H1 (cell line): ENCODE measurements around the gene IL6ST. TPM values are rescaled to one million over a fixed set of nuclear protein-coding genes. Genes with fewer than 3 reads are reported as not detected.

Experiments
- CTCF ChIA-PET: fragments of 300-600 bp; sonication (Branson Sonifier 250); formaldehyde crosslinking; loops from one replicate; lab custom pipeline; 2021; ENCODE audit not compliant: partially characterized antibody; lab: Charles Lee
- POLR2A ChIA-PET: fragments of 300-600 bp; sonication (Branson Sonifier 250); formaldehyde crosslinking; loops from one replicate; lab custom pipeline; 2021; ENCODE audit warnings: inconsistent platforms; ENCODE audit not compliant: partially characterized antibody; lab: Charles Lee
- DNase-seq, 2 experiments: peaks; one replicate each; pipeline versions ENCODE4 v3.0.0 to v3.0.0-alpha.2; 2010 to 2022; ENCODE audit warnings: low spot score in 2 of 2, low read depth in 1 of 2, mixed read lengths in 1 of 2
- FAIRE-seq: peaks from 2 replicates; lab custom pipeline; 2011; peaks lifted over from hg19 to GRCh38; lab: Jason Lieb, UNC
- H2AFZ ChIP-seq: 2 replicates; pipeline ENCODE4 v1.8.1; 2012; ENCODE audit warnings: low read length, inconsistent platforms
- H2AK5ac ChIP-seq: 2 replicates; pipeline ENCODE4 v1.6.1; 2013; ENCODE audit warnings: low read depth, low read length
- H2BK120ac ChIP-seq: replicated peaks from 2 replicates; pipeline ENCODE3; 2013; ENCODE audit warnings: low read depth, low read length, inconsistent platforms
- H2BK12ac ChIP-seq: 2 replicates; pipeline ENCODE4 v1.6.1; 2013; ENCODE audit warnings: low read depth, low read length
- H2BK15ac ChIP-seq: 2 replicates; pipeline ENCODE4 v1.6.1; 2013; ENCODE audit warnings: low read length
- H2BK20ac ChIP-seq: 2 replicates; pipeline ENCODE4 v1.6.1; 2013; ENCODE audit warnings: low read length
- H2BK5ac ChIP-seq: 2 replicates; pipeline ENCODE4 v1.6.1; 2013; ENCODE audit warnings: low read depth, low read length
- H3K14ac ChIP-seq: 2 replicates; pipeline ENCODE4 v1.6.1; 2013; ENCODE audit warnings: inconsistent platforms; ENCODE audit not compliant: insufficient read length
- H3K18ac ChIP-seq: 2 replicates; pipeline ENCODE4 v1.6.1; 2013; ENCODE audit warnings: low read length; ENCODE audit errors: extremely low read depth
- H3K23ac ChIP-seq: 2 replicates; pipeline ENCODE4 v1.6.1; 2013; ENCODE audit warnings: inconsistent platforms; ENCODE audit not compliant: insufficient read length
- H3K23me2 ChIP-seq: 2 replicates; pipeline ENCODE4 v1.6.1; 2013; ENCODE audit warnings: low read depth, low read length
- H3K27ac ChIP-seq: 2 replicates; pipeline ENCODE4 v1.6.1; 2011; ENCODE audit warnings: low read depth, low read length, inconsistent platforms
- H3K27me3 ChIP-seq, 4 experiments: replicated peaks in 1 of 4; 1 replicate in 1 of 4; 2 replicates in 3 of 4; pipeline versions ENCODE4 v1.6.1 to v1.8.1; 2011 to 2013; ENCODE audit warnings: low read length in 3 of 4, mild to moderate bottlenecking in 3 of 4, inconsistent platforms in 2 of 4, mixed read lengths in 2 of 4, moderate library complexity in 1 of 4; ENCODE audit not compliant: control insufficient read depth in 3 of 4, insufficient read depth in 3 of 4; ENCODE audit errors: extremely low read depth in 1 of 4
- H3K36me3 ChIP-seq, 4 experiments: 2 replicates each; pipeline versions ENCODE4 v1.6.1 to v1.8.1; 2011 to 2013; ENCODE audit warnings: mild to moderate bottlenecking in 4 of 4, low read length in 3 of 4, moderate library complexity in 2 of 4, control low read depth in 1 of 4, inconsistent platforms in 1 of 4; ENCODE audit not compliant: insufficient read depth in 4 of 4, control insufficient read depth in 2 of 4
- H3K4ac ChIP-seq: replicated peaks from 2 replicates; pipeline ENCODE3; 2013; ENCODE audit warnings: low read length, low read depth, mixed read lengths, inconsistent platforms; ENCODE audit not compliant: insufficient read length
- H3K4me1 ChIP-seq, 4 experiments: replicated peaks in 1 of 4; 1 replicate in 1 of 4; 2 replicates in 3 of 4; pipeline versions ENCODE4 v1.6.1 to v1.8.1; 2011 to 2013; ENCODE audit warnings: low read length in 3 of 4, inconsistent platforms in 2 of 4, mixed read lengths in 1 of 4; ENCODE audit not compliant: insufficient read depth in 4 of 4, control insufficient read depth in 3 of 4
- H3K4me2 ChIP-seq, 2 experiments: 2 replicates each; pipeline versions ENCODE4 v1.6.1 to v1.8.1; 2011 to 2013; ENCODE audit warnings: low read depth in 2 of 2, low read length in 2 of 2, control low read depth in 1 of 2, inconsistent platforms in 1 of 2, mild to moderate bottlenecking in 1 of 2; ENCODE audit not compliant: insufficient read depth in 1 of 2
- H3K4me3 ChIP-seq, 4 experiments: fragments of 200-600, 300-600 bp in 1 of 4; sonication (generic), shearing (Covaris generic), sonication (Bioruptor Twin) in 1 of 4; 2 replicates each; pipeline versions ENCODE4 v1.5.1 to v1.8.1; 2011 to 2016; ENCODE audit warnings: low read length in 4 of 4, low read depth in 3 of 4, control low read depth in 2 of 4, inconsistent platforms in 2 of 4, mild to moderate bottlenecking in 2 of 4, mixed read lengths in 1 of 4, moderate library complexity in 1 of 4; ENCODE audit not compliant: insufficient read depth in 2 of 4; ENCODE audit errors: extremely low read depth in 1 of 4
- H3K56ac ChIP-seq: replicated peaks from 2 replicates; pipeline ENCODE3; 2013; ENCODE audit warnings: low read depth, mild to moderate bottlenecking, mixed read lengths, low read length, inconsistent platforms; ENCODE audit not compliant: insufficient read length
- H3K79me1 ChIP-seq: 2 replicates; pipeline ENCODE4 v1.6.1; 2013; ENCODE audit warnings: low read depth, low read length, control low read depth
- H3K79me2 ChIP-seq, 2 experiments: 2 replicates each; pipeline versions ENCODE4 v1.6.1 to v1.8.1; 2012 to 2013; ENCODE audit warnings: low read length in 2 of 2, mild to moderate bottlenecking in 2 of 2, inconsistent platforms in 1 of 2; ENCODE audit not compliant: insufficient read depth in 2 of 2, control insufficient read depth in 1 of 2
- H3K9ac ChIP-seq, 4 experiments: replicated peaks in 1 of 4; 1 replicate in 1 of 4; 2 replicates in 3 of 4; pipeline versions ENCODE4 v1.6.1 to v1.8.1; 2011 to 2013; ENCODE audit warnings: low read depth in 3 of 4, low read length in 3 of 4, control low read depth in 2 of 4, mild to moderate bottlenecking in 2 of 4, moderate library complexity in 2 of 4, inconsistent platforms in 1 of 4; ENCODE audit errors: extremely low read depth in 1 of 4
- H3K9me3 ChIP-seq, 2 experiments: 2 replicates each; pipeline versions ENCODE4 v1.6.1 to v1.8.1; 2012 to 2013; ENCODE audit warnings: mild to moderate bottlenecking in 2 of 2, moderate library complexity in 2 of 2, control low read depth in 1 of 2, inconsistent platforms in 1 of 2, low read depth in 1 of 2, low read length in 1 of 2, mixed read lengths in 1 of 2; ENCODE audit not compliant: insufficient read depth in 2 of 2
- H4K20me1 ChIP-seq, 2 experiments: replicated peaks in 1 of 2; 2 replicates each; pipeline versions ENCODE3 to v1.8.1; 2011 to 2013; ENCODE audit warnings: inconsistent platforms in 2 of 2, low read length in 2 of 2, mild to moderate bottlenecking in 1 of 2; ENCODE audit not compliant: insufficient read depth in 2 of 2, control insufficient read depth in 1 of 2
- H4K5ac ChIP-seq: 2 replicates; pipeline ENCODE4 v1.6.1; 2013; ENCODE audit warnings: low read length, low read depth, mixed read lengths, inconsistent platforms; ENCODE audit not compliant: insufficient read length
- H4K8ac ChIP-seq: 2 replicates; pipeline ENCODE4 v1.8.0; 2013; ENCODE audit warnings: mild to moderate bottlenecking, moderate library complexity, low read length, inconsistent platforms; ENCODE audit not compliant: insufficient read depth; ENCODE audit errors: extremely low read depth
- H4K91ac ChIP-seq: replicated peaks from 2 replicates; pipeline ENCODE3; 2013; ENCODE audit warnings: low read length, mixed read lengths, inconsistent platforms; ENCODE audit not compliant: insufficient read length
- BCL11A ChIP-seq, 2 experiments: IDR thresholded peaks; one replicate each; pipeline ENCODE4 v1.6.1; 2011; ENCODE audit warnings: low read depth in 2 of 2, low read length in 2 of 2, mild to moderate bottlenecking in 2 of 2
- CBX8 ChIP-seq: fragments of 300-800, 300-1000 bp; sonication (generic); IDR thresholded peaks from 2 replicates; pipeline ENCODE4 v1.7.1; 2016; ENCODE audit warnings: low read depth, low read length, borderline replicate concordance
- CHD2 ChIP-seq: IDR thresholded peaks from 2 replicates; pipeline ENCODE4 v1.6.1; 2012; ENCODE audit warnings: low read length, improper control_type of control experiment
- CREB1 ChIP-seq: IDR thresholded peaks from 2 replicates; pipeline ENCODE4 v1.6.1; 2012; ENCODE audit warnings: inconsistent platforms
- EZH2 ChIP-seq: fragments of 200-600 bp; sonication (generic); IDR thresholded peaks from 2 replicates; pipeline ENCODE4 v1.7.1; 2012; ENCODE audit warnings: low read depth, mild to moderate bottlenecking, moderate library complexity, low read length, inconsistent platforms; ENCODE audit not compliant: severe bottlenecking
- GTF2F1 ChIP-seq: IDR thresholded peaks from 2 replicates; pipeline ENCODE4 v1.6.1; 2012; ENCODE audit warnings: low read depth, low read length, improper control_type of control experiment, borderline replicate concordance
- KDM5A ChIP-seq: fragments of 200-600 bp; IDR thresholded peaks from 2 replicates; pipeline ENCODE4 v1.7.1; 2012; ENCODE audit warnings: mild to moderate bottlenecking, low read length, inconsistent platforms, mixed read lengths
- RAD21 ChIP-seq, 2 experiments: IDR thresholded peaks in 1 of 2; conservative IDR thresholded peaks in 1 of 2; 2 replicates each; pipeline ENCODE4 v1.6.1; 2011; ENCODE audit warnings: low read depth in 2 of 2, low read length in 2 of 2, improper control_type of control experiment in 1 of 2, inconsistent platforms in 1 of 2, mild to moderate bottlenecking in 1 of 2, moderate library complexity in 1 of 2
- RBBP5 ChIP-seq: IDR thresholded peaks from 2 replicates; pipeline ENCODE4 v1.7.1; 2012; ENCODE audit warnings: low read depth, mild to moderate bottlenecking, inconsistent platforms, low read length, moderate library complexity, borderline replicate concordance
- RFX5 ChIP-seq: IDR thresholded peaks from 2 replicates; pipeline ENCODE4 v1.6.1; 2011; ENCODE audit warnings: low read depth, low read length, improper control_type of control experiment, borderline replicate concordance
- SAP30 ChIP-seq: fragments of 300-600 bp; sonication (generic); IDR thresholded peaks from 2 replicates; pipeline ENCODE4 v1.7.1; 2012; ENCODE audit warnings: low read length, moderate library complexity, mild to moderate bottlenecking, inconsistent platforms; ENCODE audit not compliant: insufficient read depth, insufficient replicate concordance
- SP2 ChIP-seq: IDR thresholded peaks from 2 replicates; pipeline ENCODE4 v1.6.1; 2012; ENCODE audit warnings: mild to moderate bottlenecking, low read length, inconsistent platforms
- YY1 ChIP-seq: IDR thresholded peaks from 2 replicates; pipeline ENCODE4 v1.6.1; 2011; ENCODE audit warnings: low read depth, mild to moderate bottlenecking, low read length
- ZNF274 ChIP-seq: IDR thresholded peaks from 2 replicates; pipeline ENCODE4 v1.7.0; 2012; ENCODE audit warnings: low read length, borderline replicate concordance; ENCODE audit errors: extremely low read depth
- WGBS, 2 experiments: shearing (Covaris generic) in 1 of 2; methylation state at CpG; one replicate each; pipeline versions ENCODE4 v1.1.6 to v1.1.7; 2013 to 2015; ENCODE audit warnings: low lambda C conversion rate in 2 of 2, mixed read lengths in 2 of 2, inconsistent platforms in 1 of 2, low coverage in 1 of 2, missing lambda C conversion rate in 1 of 2; ENCODE audit not compliant: insufficient replicate concordance in 2 of 2, insufficient coverage in 1 of 2, insufficient read length in 1 of 2; ENCODE audit errors: extremely low coverage in 1 of 2, missing lambda C conversion rate in 1 of 2; 5-methylcytosine and 5-hydroxymethylcytosine counted together
- polyA plus RNA-seq, 7 experiments: library from polyadenylated mRNA; depleted of rRNA in 3 of 7; stranded (reverse) in 5 of 7; unstranded in 2 of 7; fragments of >200 nt in 5 of 7; fragments of 200-250 nt in 2 of 7; gene quantifications; 1 replicate in 5 of 7; 2 replicates in 1 of 7; 4 replicates in 1 of 7; pipeline versions ENCODE4 v1.2.1 to v1.2.3, GENCODE V29; 2011 to 2013; ENCODE audit warnings: missing spikeins in 2 of 7, mixed read lengths in 2 of 7
- total RNA-seq: library from RNA; stranded (reverse); fragmentation: NEBNext Ultra II Directional; extraction: Animal tissue kit (Norgen Biotek cat#: 25700); gene quantifications from 2 replicates; pipeline ENCODE4 v1.2.1, GENCODE V29; 2021

IL6ST gene
- total and polyA plus RNA-seq, 2 of the 8 experiments (the other 6 are each of a cell fraction or from before 2014, with no cell fraction given): 1.4 to 11.1 TPM

DNA sequence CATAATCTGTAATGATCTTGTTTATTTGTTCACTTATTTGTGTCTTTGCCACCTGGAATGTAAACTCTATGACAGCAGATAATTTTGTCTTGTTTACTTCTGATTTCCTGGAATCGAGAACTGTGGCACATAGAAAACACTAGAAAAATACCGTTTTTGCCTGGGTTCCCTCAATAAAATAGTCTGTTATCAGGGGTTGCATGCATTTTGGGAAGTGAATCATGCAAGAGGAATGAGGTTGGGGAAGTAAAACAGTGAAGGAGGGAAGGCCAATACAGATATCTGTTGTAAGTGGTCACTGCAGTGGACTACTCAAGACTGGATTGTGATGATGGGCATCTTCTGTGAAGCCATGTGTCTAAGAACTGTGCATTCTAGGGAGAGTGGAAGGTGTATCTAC is 45.2 kb upstream of the IL6ST start:
- Histone ChIP-seq H3K9ac (no peak overlapping the region), H3K79me1 (no peaks in the 10 kb centered on the region), H3K23me2 (no peaks in the 10 kb centered on the region), H4K91ac (no peak overlapping the region), H3K36me3 (no peaks in the 10 kb centered on the region), H3K27ac (no peak overlapping the region), H4K8ac (no peak overlapping the region), H3K9me3 (peaks cover 2 to 3% of the 10 kb centered on the region in 2 experiments; a peak in 1 of 4 replicates), H3K4ac (no peak overlapping the region), H3K4me3 (no peak overlapping the region), H3K56ac (no peak overlapping the region), H3K79me2 (no peaks in the 10 kb centered on the region), H4K20me1 (no peaks in the 10 kb centered on the region), H2AK5ac (no peak overlapping the region), H3K27me3 (no peaks in the 10 kb centered on the region), H2BK15ac (no peak overlapping the region), H2BK20ac (no peak overlapping the region), H3K14ac (no peak overlapping the region), H3K4me1 (no peaks in the 10 kb centered on the region), H2BK120ac (no peak overlapping the region), H3K4me2 (no peak overlapping the region), H4K5ac (no peak overlapping the region), H3K23ac (no peak overlapping the region), H2BK12ac (no peak overlapping the region), H3K18ac (no peak overlapping the region), H2AFZ (no peak overlapping the region), H2BK5ac (no peak overlapping the region)
- ChIA-PET CTCF (interaction anchor here (0.6 kb wide), 1 partner anchor 410 kb away, joined by 3 read pairs; no protein-coding TSS in a partner anchor), POLR2A (no interaction called here)
- DNase-seq (no peak), FAIRE-seq (no peak)
- whole genome bisulfite sequencing, 2 experiments: 94% methylated on average over 2 of the region's 2 CpGs; no CpG with 5 or more reads in 1 of the 2 experiments
- TF ChIP-seq KDM5A (no peak), EZH2 (no peak), ZNF274 (no peak), RAD21 (IDR thresholded peaks at IDR 0.05 in 1 of 2, conservative IDR thresholded peaks at IDR 0.05 in 1 of 2; ENCODE audit: low read depth in 2 of 2, low read length in 2 of 2) (no peak), GTF2F1 (no peak), CHD2 (no peak), RBBP5 (no peak), RFX5 (no peak), SAP30 (no peak), YY1 (no peak), CREB1 (no peak), BCL11A (IDR thresholded peaks at IDR 0.05; ENCODE audit: low read depth in 2 of 2, low read length in 2 of 2) (no peak), CBX8 (no peak), SP2 (no peak)
